ENCODE data around the gene GRM4. TPM values are rescaled to one million over a fixed set of nuclear protein-coding genes. Genes with fewer than 3 reads are reported as not detected.

GRM4 gene
- total and polyA plus RNA-seq, 11 donors: 0.20 TPM; not detected in 10

GRCh38 chr6:34052918-34053608 lies 92.8 kb downstream of the GRM4 start:
- no peaks in the 10 kb centered on the region for H3K36me3 ChIP-seq
- DNase-seq (no peak), ATAC-seq (no peak)
- intact Hi-C loops (cut with DNase I): no loop called here
- H3K27me3 ChIP-seq: peaks cover 3 to 75% (median 6%) of the 10 kb centered on the region in 9 donors
- no peak overlapping the region for H3K4me3 ChIP-seq
- H3K4me1 ChIP-seq: peaks cover 0 to 5% (median 0%) of the 10 kb centered on the region in 12 donors
- H3K27ac ChIP-seq: no peak overlapping the region
- no peak for TF ChIP-seq CTCF (IDR thresholded peaks at IDR 0.05)
- no peak for TF ChIP-seq POLR2A (IDR thresholded peaks at IDR 0.05)
- H3K9me3 ChIP-seq: no peaks in the 10 kb centered on the region
- WGBS, 4 donors: 51 to 78% (median 59%) methylated on average over 5 to 7 of the region's 7 CpGs

GRCh38 chr6:34052071-34052825 lies 93.6 kb downstream of the GRM4 start:
- H3K36me3 ChIP-seq: no peaks in the 10 kb centered on the region
- no peak for DNase-seq
- peaks cover 0 to 5% (median 0%) of the 10 kb centered on the region in 12 donors for H3K4me1 ChIP-seq
- WGBS, 4 donors: 47 to 55% (median 50%) methylated on average over 8 of the region's 8 CpGs
- H3K27me3 ChIP-seq: peaks cover 3 to 75% (median 6%) of the 10 kb centered on the region in 9 donors
- intact Hi-C loops (cut with DNase I): no loop called here
- no peak for ATAC-seq
- TF ChIP-seq POLR2A (IDR thresholded peaks at IDR 0.05) (no peak), CTCF (IDR thresholded peaks at IDR 0.05) (no peak)
- no peaks in the 10 kb centered on the region for H3K9me3 ChIP-seq
- no peak overlapping the region for H3K27ac ChIP-seq
- H3K4me3 ChIP-seq: no peak overlapping the region

- Histone ChIP-seq H3K4me3 (no peak overlapping the region), H3K27ac (no peak overlapping the region), H3K27me3 (peaks cover 3 to 75% (median 6%) of the 10 kb centered on the region in 9 donors), H3K9me3 (no peaks in the 10 kb centered on the region), H3K36me3 (no peaks in the 10 kb centered on the region), H3K4me1 (peaks cover 0 to 4% (median 0%) of the 10 kb centered on the region in 12 donors)
- TF ChIP-seq CTCF (IDR thresholded peaks at IDR 0.05) (no peak), POLR2A (IDR thresholded peaks at IDR 0.05) (no peak)
- WGBS, 4 donors: 27 to 43% (median 31%) methylated on average over 8 of the region's 8 CpGs
- ATAC-seq (no peak), DNase-seq (no peak)
- intact Hi-C loops (cut with DNase I): no loop called here
Observed at GRCh38 chr6:34051331-34051919, 94.5 kb downstream of the GRM4 start.

- intact Hi-C loops (cut with DNase I): no loop called here
- WGBS, 4 donors: 79 to 90% (median 84%) methylated on average over 5 of the region's 5 CpGs
- peaks cover 3 to 69% (median 6%) of the 10 kb centered on the region in 9 donors for H3K27me3 ChIP-seq
- H3K27ac ChIP-seq: no peak overlapping the region
- TF ChIP-seq CTCF (IDR thresholded peaks at IDR 0.05): no peak
- no peak for TF ChIP-seq POLR2A (IDR thresholded peaks at IDR 0.05)
- H3K4me3 ChIP-seq: no peak overlapping the region
- no peaks in the 10 kb centered on the region for H3K36me3 ChIP-seq
- H3K9me3 ChIP-seq: no peaks in the 10 kb centered on the region
- H3K4me1 ChIP-seq: no peaks in the 10 kb centered on the region
- DNase-seq: no peak
- ATAC-seq: no peak
Observed at GRCh38 chr6:34050691-34051090, 95.2 kb downstream of the GRM4 start.

Measured in heart left ventricle (tissue), 16 donors.